ENCODE data around the gene ANTKMT.
A peak's percentile ranks its signal among the peaks of the same experiment; 100 is the strongest.
"Not testable (repeated sequence)": the region's sequence is repeated elsewhere in the genome, so short reads cannot be mapped to it uniquely, and the experiment has no call there.

The ANTKMT gene

GRCh38 chr16:700684-701584, 20.0 kb upstream of the ANTKMT start:
- DNase-seq (ENCODE audit: low read depth) = no peak

DNA sequence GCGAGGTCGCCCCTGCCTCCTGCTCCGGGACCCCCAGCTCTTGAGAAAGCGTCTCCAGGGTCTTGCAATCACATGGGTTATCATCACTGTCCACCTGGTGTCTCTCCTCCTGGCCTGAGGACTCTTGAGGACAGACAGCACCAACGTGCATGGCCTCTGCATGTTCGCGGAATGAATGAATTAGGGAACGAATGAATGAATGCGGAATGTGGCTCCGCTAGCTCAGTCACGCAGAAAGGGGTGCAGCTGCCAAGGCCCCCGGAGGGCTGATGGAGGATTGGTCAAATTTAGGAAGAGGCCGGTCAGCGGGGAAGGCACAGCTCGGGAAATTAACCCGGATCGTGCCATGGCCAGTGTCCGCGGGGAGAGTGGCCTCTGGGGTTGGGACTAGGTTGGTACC, 18.6 kb upstream of the ANTKMT start:
- DNase-seq (ENCODE audit: low read depth) = no peak

GRCh38 chr16:703406-703805, 17.5 kb upstream of the ANTKMT start:
- DNase-seq (ENCODE audit: low read depth) = no peak

DNA sequence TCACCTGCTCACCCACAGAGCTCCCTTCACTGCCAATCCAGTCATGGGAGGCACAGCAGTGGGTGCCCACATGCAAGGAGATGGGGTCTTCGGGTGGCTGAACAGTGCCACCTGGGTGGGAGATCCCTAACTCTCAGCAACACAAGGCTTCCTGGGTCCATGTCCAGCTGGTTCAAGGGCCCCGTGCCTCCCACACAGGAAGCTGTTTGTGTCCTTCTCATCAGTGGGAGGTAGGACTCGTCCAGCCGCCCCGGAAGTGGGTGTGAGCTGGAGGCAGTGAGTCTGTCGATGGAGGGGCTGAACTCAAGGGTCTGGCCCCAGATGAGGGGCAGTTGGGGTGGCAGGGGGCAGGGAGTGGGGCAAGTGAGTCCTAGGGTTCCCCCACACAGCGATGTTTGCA, 16.9 kb upstream of the ANTKMT start:
- no peak for DNase-seq (ENCODE audit: low read depth)

GRCh38 chr16:704552-705380, 16.2 kb upstream of the ANTKMT start:
- no peak for DNase-seq (ENCODE audit: low read depth)

DNA sequence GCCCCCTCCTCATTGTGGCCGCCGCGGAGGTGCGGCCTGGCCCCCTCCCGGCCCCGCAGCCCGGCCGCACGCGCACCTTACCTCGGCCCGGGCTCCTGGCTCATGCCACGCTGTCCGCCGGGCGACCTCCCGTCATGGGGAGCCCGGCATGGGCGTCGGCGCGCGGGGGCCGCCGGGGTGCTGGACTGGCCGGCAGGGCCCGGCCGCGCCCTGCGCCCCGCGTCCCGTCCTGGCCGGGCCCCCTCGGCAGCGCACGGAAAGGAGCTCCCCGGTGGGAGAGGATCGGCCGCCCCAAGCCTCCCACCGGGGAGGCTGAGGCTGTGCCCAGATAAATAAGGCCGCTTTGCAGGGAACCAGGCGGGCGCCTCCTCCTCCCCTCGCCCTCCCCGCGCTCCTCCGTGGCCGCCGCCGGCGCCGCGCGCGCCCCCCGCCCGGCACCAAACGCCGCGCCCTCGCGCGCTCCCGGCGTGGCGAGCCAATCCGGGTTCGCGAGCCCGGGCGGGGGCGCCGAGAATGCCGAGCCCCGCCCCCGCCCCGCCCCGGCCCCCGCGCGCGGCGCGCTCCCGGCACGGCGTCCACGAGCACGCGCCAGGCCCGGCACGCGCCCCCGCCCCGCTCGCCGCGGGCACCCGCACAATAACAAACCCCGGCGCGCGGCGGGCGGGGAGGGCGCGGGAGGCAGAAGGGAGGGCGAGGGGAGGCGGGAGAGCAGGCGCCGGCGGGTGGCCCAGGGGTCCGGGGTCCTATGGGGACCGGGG, 15.3 kb upstream of the ANTKMT start, which contains the start of gene FBXL16:
Gene FBXL16, minus strand, starts transcription at position 371 of the 758 bp plus-strand sequence. CDS start 8,396 bp downstream, outside the sequence.
- DNase-seq (ENCODE audit: low read depth) = no peak

- DNase-seq (ENCODE audit: low read depth) = no peak
Observed at GRCh38 chr16:706189-707061, 14.5 kb upstream of the ANTKMT start.

GRCh38 chr16:707062-707538, 13.8 kb upstream of the ANTKMT start:
- DNase-seq (ENCODE audit: low read depth) = no peak

- DNase-seq (ENCODE audit: low read depth) = no peak
Observed at GRCh38 chr16:708019-708418, 12.9 kb upstream of the ANTKMT start.

DNA sequence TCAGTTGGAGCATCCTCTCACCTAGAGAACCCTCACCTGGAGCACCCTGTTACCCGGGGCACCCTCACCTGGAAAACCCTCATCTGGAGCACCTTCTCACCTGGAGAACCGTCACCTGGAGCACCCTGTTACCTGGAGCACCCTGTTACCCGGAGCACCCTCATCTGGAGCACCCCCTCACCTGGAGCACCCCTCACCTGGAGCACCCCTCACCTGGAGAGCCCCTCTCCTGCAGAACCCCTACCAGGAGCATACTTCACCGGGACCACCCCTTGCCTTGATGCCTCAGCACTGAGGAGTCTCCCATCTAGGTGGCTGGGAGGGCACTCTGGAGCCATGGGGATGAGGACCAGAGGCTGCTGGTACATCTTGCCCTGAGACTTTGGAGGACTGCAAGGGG, 12.0 kb upstream of the ANTKMT start:
- DNase-seq (ENCODE audit: low read depth) = no peak

- no peak for DNase-seq (ENCODE audit: low read depth)
Observed at GRCh38 chr16:709566-710499, 11.1 kb upstream of the ANTKMT start.

GRCh38 chr16:710500-711075, 10.4 kb upstream of the ANTKMT start:
- no peak for DNase-seq (ENCODE audit: low read depth)

GRCh38 chr16:711084-711483, 9.9 kb upstream of the ANTKMT start:
- no peak for DNase-seq (ENCODE audit: low read depth)

- DNase-seq (ENCODE audit: low read depth) = peak; percentile 67
Observed at GRCh38 chr16:711548-712320, 9.2 kb upstream of the ANTKMT start.

- DNase-seq (ENCODE audit: low read depth) = not testable (repeated sequence)
Observed at GRCh38 chr16:712740-713250, 8.2 kb upstream of the ANTKMT start.

GRCh38 chr16:714079-714478, 6.9 kb upstream of the ANTKMT start:
- DNase-seq (ENCODE audit: low read depth) = no peak

GRCh38 chr16:714558-715476, 6.1 kb upstream of the ANTKMT start, which contains the start of gene METRN:
METRN (plus strand) TSS chr16:715118; CDS start chr16:715290, 172 bp downstream.
- DNase-seq (ENCODE audit: low read depth) = peak; percentile 82

Measured in T follicular helper cell (primary cell).